Measurements from ENCODE around the gene CDKAL1.

DNA sequence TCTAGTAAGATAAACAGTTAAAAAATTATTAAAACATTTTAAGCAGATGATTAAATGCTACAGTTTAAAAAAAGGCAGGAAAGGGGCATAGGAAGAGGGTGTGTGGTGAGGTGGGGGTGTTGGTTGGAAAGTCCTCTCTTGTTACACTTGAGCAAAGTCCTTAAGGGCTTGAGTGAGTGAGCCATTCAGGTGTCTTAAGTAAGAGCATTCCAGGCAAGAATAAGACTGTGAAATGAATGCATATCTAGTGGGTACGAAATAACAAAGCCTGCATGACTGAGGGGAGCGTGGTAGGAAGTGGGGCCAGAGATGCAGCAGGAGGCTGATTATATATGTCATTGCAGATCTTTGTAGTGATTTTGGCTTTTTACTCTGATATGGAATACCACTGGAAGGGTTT lies 5.1 kb downstream of the CDKAL1 start:
- TF ChIP-seq, protein P1, sequence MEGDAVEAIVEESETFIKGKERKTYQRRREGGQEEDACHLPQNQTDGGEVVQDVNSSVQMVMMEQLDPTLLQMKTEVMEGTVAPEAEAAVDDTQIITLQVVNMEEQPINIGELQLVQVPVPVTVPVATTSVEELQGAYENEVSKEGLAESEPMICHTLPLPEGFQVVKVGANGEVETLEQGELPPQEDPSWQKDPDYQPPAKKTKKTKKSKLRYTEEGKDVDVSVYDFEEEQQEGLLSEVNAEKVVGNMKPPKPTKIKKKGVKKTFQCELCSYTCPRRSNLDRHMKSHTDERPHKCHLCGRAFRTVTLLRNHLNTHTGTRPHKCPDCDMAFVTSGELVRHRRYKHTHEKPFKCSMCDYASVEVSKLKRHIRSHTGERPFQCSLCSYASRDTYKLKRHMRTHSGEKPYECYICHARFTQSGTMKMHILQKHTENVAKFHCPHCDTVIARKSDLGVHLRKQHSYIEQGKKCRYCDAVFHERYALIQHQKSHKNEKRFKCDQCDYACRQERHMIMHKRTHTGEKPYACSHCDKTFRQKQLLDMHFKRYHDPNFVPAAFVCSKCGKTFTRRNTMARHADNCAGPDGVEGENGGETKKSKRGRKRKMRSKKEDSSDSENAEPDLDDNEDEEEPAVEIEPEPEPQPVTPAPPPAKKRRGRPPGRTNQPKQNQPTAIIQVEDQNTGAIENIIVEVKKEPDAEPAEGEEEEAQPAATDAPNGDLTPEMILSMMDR (IDR thresholded peaks at IDR 0.05; ENCODE audit: borderline replicate concordance, extremely low read depth, low read length, poor library complexity, severe bottlenecking): no peak
- no peak for TF ChIP-seq EZH2 (IDR thresholded peaks at IDR 0.05; ENCODE audit: borderline replicate concordance, low read depth, low read length, severe bottlenecking)

All from DND-41 (cell line).